ENCODE measurements around the gene FBXL19.

Gene FBXL19

GRCh38 chr16:30986129-30986991 lies 63.0 kb downstream of the FBXL19 start:
- no peak for DNase-seq (ENCODE audit: low read depth in 3 of 3)

DNA sequence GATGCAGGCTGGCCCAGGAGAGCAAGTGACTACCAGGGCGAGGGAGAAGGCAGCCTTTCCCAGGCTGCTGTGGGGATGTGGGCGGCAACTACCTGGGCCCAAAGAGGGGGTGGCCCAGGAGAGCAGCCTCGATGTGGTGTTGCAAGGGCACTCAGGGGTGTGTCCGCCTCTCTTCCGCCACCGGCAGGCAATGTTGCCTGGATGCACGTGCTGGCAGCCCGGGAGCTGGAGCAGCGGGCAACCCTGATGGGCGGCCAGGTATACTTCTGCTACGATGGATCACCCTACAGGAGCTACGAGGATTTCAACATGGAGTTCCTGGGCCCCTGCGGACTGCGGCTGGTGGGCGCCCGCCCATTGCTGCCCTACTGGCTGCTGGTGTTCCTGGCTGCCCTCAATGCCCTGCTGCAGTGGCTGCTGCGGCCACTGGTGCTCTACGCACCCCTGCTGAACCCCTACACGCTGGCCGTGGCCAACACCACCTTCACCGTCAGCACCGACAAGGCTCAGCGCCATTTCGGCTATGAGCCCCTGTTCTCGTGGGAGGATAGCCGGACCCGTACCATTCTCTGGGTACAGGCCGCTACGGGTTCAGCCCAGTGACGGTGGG lies 64.3 kb downstream of the FBXL19 start:
- DNase-seq (ENCODE audit: low read depth in 3 of 3) = no peak

GRCh38 chr16:30989469-30990047 lies 66.2 kb downstream of the FBXL19 start:
- no peak for DNase-seq (ENCODE audit: low read depth in 3 of 3)

DNA sequence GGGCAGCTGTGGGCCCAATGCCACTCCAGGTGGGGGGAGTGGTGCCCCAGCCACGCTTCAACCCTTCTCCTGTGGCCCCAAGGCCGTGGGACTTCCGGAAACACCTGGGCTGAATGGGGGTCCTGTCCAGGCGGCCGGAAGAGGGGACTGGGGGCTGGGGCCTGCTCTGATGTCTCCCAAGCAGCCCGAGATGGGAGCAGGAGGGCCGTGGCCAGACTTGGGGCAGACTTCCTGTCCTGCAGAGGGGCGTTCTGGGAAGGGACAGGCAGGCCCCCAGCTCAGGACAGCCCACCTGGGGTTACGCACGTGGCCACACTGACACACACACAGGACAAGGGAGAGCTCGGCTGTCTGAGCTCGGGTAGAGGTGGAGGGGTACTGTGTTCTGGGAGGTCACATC lies 66.7 kb downstream of the FBXL19 start:
- DNase-seq (ENCODE audit: low read depth in 3 of 3) = no peak

DNA sequence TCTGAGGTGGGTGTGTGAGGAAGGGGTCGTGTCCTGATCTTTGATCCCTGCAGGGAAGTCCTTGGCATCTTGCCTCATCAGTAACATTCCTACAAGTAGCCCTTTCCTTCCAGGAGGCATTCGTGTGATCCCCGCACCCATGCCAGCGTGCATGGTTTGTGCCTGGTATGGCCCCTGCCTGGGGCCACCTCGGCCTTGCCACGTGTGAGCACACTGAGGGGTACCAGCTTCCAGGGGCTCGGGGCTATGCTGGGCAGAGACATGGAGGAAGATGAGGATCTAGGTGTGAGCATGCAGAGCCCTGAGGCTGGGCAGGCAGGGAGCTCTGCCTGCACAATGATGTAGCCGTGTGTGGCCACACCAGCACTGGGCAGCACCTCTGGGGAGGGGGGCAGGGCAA lies 67.7 kb downstream of the FBXL19 start:
- no peak for DNase-seq (ENCODE audit: low read depth in 3 of 3)

DNA sequence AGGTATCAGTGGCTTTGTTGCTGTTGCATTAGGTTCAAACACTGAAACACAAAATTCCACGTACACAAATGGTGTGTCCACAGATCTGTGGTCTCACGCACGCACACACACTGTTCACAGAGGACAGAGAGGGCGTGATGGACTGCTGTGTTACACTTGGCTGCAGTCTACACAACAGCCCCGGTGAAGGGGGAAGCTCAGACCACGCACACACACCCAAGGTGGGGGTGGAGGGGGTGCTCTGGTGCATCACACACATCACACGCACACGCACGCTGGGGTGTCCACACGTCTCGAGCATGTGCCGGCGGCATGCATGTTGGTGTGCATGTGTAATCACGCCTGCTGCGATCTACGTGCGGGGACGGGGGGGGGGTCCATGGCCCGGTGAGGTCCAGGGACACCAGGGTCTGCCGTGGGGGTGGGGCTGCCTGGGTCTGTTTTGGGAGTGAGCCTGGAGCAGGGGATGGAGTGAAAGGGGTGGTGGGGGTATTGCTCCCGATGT lies 69.0 kb downstream of the FBXL19 start:
- DNase-seq (ENCODE audit: low read depth in 3 of 3) = no peak

- no peak for DNase-seq (ENCODE audit: low read depth in 3 of 3)
Measured at GRCh38 chr16:30992931-30993816, 69.8 kb downstream of the FBXL19 start.

- no peak for DNase-seq (ENCODE audit: low read depth in 3 of 3)
Measured at GRCh38 chr16:30995927-30996323, 72.6 kb downstream of the FBXL19 start.

DNA sequence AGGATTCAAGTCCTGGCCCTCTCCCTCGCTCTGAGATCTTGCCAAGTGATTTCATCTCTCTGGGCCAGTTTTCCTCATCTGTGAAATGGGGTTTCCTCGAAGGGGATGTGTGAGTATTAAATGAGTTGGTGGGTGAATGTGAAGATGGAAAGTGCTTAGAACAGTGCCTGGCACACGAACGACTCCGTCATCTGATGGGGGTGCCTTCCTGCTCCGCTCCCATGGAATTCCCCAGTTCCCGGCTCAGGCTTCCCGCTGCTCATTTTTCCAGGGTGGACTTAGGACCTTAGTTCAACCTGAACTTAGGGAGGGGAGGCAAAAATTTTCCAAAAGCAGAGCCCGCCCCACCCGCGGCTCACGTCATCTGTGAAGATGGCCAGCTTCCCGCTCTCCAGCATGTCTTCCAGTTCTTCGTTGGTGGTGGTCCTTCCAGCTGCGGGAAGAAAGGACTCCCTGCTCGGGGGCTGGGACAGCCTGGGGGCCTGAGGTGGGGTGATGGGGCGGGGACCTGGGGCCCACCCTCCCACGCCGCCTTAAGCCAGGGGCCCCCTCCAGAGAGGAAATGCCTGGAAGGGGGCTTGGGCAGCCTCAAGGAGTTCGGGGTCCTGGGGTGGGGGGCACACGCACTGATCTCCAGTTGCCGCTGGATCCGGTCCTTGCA lies 73.1 kb downstream of the FBXL19 start:
- no peak for DNase-seq (ENCODE audit: low read depth in 3 of 3)

DNA sequence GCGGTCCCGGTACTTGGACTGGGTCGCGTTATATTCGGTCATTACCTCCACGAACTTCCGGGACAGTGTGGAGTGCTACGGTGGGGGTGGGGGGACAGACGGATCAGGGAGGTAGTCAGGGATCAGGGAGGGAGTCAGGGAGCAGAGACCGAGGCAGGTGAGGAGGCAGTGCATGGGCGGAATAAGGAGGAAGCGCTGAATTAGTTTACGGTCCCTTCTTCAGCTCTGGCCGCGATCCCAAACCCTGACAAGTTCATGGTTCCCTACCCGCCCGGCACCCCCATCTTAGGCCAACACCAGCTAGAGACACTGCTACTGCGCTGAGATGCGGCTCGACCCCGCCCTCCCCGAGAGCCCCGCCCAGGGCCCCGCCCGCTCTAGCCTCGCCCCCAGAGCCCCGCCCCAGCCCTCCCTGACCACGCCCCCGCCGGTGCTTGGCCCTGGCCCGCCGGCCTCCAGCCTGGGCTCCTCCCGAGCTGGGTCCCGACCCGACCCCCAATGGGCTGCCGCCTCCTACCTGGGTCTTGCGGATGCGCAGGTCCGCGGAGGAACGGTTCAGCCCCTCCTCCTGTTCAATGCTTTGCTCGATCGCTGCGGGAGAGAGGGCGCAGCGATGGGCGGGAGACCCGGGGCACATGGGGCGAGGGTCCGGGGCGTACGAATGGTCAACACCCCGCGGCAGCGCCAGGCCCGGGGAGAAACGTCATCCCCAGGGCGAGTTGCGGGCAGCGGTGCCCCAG lies 73.8 kb downstream of the FBXL19 start:
- DNase-seq (ENCODE audit: low read depth in 3 of 3) = peak; percentile 66 to 79 (median 72)

DNA sequence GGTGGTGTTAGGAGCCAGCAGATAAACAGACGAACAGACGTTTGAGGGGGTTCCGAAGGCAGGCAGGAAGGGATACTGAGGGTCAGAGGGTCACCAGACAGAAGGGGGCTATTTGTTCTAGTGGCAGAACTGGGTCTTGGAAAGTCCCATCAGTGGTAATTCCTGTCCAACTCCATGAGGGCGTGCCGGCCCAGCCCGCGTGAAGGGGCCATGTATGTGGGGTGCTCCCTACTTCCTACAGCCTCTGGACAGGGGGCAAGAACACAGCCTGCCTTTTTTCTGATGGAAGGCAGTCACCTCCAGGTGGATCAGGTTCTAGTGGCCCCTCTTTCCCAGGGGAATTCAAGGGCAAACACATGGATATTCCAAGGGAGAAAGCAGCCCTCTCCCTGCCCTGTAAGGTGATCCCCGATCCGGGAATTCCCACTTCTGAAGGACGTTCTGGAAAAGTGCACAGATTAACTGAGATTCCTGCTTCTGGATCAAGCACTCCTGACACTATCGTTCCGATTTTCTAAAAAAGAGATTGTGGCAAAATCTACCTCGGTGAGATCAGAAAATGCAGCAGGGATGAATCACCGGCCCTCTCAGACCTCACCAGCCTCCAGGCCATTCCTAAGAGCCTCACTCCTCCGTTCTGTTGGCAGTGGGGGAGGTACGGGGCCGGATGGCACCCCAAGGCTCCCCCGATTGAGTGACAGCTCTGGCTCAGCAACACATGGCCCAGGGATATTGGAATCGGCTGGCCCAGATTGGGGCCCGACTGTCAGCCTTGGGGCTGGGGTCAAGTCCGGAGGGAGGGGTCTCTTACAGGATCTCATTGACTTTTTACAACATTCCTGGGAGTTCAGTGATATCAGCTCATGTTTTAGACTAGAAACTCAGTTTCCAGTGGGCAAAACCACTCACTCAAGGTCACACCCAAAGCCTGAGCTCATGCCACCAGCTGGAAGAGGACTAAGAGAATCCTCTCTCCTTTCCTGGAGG lies 74.6 kb downstream of the FBXL19 start:
- DNase-seq (ENCODE audit: low read depth in 3 of 3) = no peak

All from stimulated activated CD4-positive, alpha-beta T cell treated with anti-CD3 and anti-CD28 coated beads, TNF-alpha, amount 100 ng/mL, for 4 hours (primary cell).